Astrocyte of the hippocampus (primary cell): Measurements from ENCODE around the gene ACBD6.

Source experiments
- DNase-seq: peaks from one replicate; pipeline ENCODE4 v3.0.0; 2011; ENCODE audit warnings: low read depth, low spot score

The ACBD6 gene

GRCh38 chr1:180257486-180257885 is 244.9 kb downstream of the ACBD6 start:
- DNase-seq: no peak

GRCh38 chr1:180257028-180257386 is 245.4 kb downstream of the ACBD6 start:
- no peak for DNase-seq

GRCh38 chr1:180256341-180257027 is 245.9 kb downstream of the ACBD6 start:
- no peak for DNase-seq

GRCh38 chr1:180255536-180256340 is 246.6 kb downstream of the ACBD6 start:
- DNase-seq: no peak

- peak; percentile 35 for DNase-seq
Measured at GRCh38 chr1:180254854-180255253, 247.5 kb downstream of the ACBD6 start.

DNA sequence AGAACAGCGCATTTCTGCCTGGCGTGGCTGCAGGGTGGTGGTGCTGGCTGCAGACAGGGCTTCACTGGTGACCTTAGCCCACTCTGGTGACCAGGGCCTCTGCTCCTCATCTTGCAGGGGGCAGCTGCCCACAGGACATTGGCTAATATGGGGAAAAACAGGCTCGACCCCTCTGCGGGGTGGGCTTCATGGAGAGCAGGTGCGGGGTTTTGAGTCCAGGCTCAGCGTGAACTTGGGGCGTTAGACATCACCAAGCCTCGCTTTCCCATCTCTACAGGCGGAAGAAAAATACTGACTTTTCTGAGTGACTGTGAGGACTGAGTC is 247.9 kb downstream of the ACBD6 start:
- no peak for DNase-seq

GRCh38 chr1:180253585-180254495 is 248.5 kb downstream of the ACBD6 start:
- no peak for DNase-seq

GRCh38 chr1:180252638-180253536 is 249.5 kb downstream of the ACBD6 start:
- peak; percentile 70 for DNase-seq

GRCh38 chr1:180251526-180252305 is 250.7 kb downstream of the ACBD6 start:
- no peak for DNase-seq

DNA sequence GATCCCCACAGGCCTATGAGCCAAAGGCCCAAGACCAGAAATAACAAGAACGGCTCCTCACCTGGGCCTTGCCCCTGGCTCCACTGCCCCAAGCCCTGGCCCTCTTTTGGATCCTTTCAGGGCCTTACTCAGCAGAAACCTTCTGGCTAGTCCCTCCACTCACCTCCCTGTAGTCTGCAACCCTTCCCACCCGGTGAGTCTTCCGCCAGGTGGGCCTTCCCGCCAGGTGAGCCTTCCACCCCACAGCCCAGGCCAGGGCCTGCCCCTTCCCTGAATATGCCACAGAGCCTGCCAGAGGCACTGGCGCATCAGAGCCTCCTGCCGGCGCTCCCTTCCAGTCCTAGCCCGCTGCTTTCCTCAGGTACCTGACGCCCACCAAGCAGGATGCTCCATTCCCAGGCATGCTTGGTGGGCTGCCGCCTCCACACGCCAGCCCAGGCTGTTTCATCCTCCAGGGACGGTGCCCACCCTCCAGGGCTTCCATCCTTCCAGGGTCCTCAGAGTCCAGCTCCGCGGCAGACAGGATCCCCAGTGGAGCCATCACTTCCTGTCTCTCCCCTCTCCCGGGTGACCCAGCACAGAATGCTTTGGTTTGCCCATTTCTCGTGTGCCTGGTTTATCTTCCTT is 251.4 kb downstream of the ACBD6 start:
- DNase-seq: no peak

GRCh38 chr1:180250499-180250770 is 251.9 kb downstream of the ACBD6 start:
- no peak for DNase-seq

DNA sequence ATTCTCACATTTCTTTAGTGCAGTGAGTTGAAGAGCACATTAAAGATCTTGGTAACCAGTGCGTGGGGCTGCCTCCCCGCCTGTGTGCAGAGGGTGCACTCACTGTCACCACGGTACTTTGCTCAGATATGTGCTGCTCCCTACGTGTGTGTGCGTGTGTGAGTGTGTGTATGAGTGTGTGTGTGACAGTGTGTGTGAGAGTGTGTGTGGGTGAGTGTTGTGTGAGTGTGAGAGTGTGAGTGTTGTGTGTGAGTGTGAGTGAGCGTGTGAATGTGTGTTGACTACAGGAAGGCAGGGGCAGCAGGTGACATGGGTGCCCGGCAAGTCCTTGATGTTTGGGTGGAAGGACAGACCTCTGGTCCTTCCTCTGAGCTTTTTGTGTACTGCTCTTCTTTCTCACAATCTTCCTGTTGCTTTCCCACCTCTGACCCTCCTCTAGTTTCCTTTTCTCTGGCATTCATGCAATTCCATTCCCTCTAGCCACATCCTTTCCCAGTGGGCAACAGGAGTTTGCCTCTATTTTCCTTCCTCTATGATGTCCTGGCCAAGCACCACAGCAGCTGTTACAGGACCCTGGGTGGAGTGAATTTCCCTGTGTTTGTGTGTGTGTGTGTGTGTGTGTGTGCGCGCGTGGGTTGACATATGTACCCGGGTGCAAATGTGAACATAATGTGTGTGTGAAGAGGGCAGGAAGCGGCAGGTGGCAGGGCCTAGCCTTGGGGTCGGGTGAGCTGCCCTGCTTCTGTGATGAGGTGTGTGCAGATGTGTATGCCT is 252.5 kb downstream of the ACBD6 start:
- DNase-seq: no peak

GRCh38 chr1:180248731-180249681 is 253.4 kb downstream of the ACBD6 start:
- no peak for DNase-seq

GRCh38 chr1:180248176-180248575 is 254.2 kb downstream of the ACBD6 start:
- no peak for DNase-seq

DNA sequence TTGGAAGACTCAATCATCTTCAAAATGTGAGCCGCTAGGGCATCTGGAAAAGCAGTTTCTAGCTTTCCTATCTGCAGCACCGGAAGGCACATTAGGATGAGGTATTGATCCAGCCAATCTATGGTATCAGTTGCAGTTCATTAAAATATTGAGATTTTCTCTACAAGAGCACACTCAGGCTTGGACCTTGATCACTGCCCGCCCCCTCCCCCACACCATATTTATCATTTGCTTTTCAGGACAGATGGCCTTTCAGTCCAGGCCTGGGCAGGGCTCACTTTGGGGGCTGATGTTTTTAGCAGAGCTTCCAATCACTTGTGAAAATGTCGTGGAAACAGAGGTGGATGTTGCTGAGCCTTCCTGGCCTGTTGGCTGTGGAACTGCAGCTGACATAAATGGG is 254.8 kb downstream of the ACBD6 start:
- DNase-seq: no peak

DNA sequence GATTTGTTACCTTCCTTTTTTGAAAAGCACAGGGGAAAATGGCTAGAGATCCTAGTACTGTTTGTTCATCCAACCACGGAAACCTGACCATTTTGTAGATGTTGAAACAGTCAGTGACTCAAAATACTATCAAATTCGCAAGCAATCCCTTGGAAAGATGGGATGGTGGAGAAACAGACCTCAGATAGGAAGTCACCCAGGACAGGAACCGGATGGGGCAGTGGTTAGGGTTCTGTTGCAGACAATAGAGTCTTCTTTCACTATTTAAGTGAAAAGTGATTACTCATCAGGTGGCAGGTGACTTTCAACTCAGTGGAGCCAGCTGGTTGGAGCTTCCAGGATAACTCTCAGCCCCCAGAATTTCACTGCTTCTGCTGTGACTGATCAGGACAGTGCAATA is 255.3 kb downstream of the ACBD6 start:
- no peak for DNase-seq

DNA sequence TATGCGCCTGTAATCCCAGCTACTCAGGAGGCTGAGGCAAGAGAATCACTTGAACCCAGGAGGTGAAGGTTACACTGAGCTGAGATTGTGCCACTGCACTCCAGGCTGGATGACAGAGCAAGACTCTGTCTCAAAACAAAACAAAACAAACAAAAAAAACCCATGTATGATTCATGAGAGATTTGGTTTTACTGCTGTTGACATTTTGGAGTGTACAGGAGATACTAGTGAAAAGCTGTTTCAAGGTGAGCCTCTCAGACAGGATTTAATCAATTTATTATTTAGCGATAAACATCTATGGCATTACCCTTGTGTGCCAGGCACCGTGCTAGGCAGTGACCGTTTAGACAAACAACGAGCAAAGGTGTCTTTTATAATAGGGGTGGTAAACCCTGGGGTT is 255.8 kb downstream of the ACBD6 start:
- no peak for DNase-seq

- no peak for DNase-seq
Measured at GRCh38 chr1:180244840-180245239, 257.5 kb downstream of the ACBD6 start.
